Stimulated activated naive CD8-positive, alpha-beta T cell treated with anti-CD3 and anti-CD28 coated beads, Interleukin-15, amount 100 ng/mL, for 72 hours (primary cell): ENCODE results near the gene STK25.

ENCODE experiments used
- ATAC-seq: fragments of 150-1000 bp; cut with Tn5 transposase; 2 replicates; pipeline ENCODE4 v1.10.0; 2021; ENCODE audit warnings: mild to moderate bottlenecking, moderate library complexity
- DNase-seq, 2 donors: peaks; one replicate each; pipeline ENCODE4 v3.0.0; 2021 to 2022
- H3K27ac Mint-ChIP-seq, 2 donors: one replicate each; pipeline ENCODE4 v1.8.0; 2022; ENCODE audit warnings: mild to moderate bottlenecking in 2 of 2, mixed read lengths in 2 of 2, moderate library complexity in 2 of 2
- H3K27me3 Mint-ChIP-seq: one replicate; pipeline ENCODE4 v1.8.0; 2022; ENCODE audit warnings: mixed read lengths
- H3K4me1 Mint-ChIP-seq: one replicate; pipeline ENCODE4 v1.8.0; 2022; ENCODE audit warnings: mild to moderate bottlenecking, mixed read lengths
- H3K4me3 Mint-ChIP-seq, 2 donors: one replicate each; pipeline ENCODE4 v1.8.0; 2022; ENCODE audit warnings: mild to moderate bottlenecking in 2 of 2, mixed read lengths in 2 of 2, moderate library complexity in 1 of 2
- H3K9me3 Mint-ChIP-seq, 2 donors: one replicate each; pipeline ENCODE4 v1.8.0; 2022; ENCODE audit warnings: mixed read lengths in 2 of 2

The STK25 gene

GRCh38 chr2:241508240-241509154 is at the start of gene STK25:
Gene STK25, minus strand, starts transcription at chr2:241508584. Its CDS starts 549 bp downstream, at chr2:241508035.
- Mint-ChIP-seq H3K27ac (peak within 1 kb of the TSS; percentile 86 to 97), H3K9me3 (no peaks in the 10 kb centered on the region), H3K27me3 (no peaks in the 10 kb centered on the region), H3K4me1 (peaks cover 40% of the 10 kb centered on the region), H3K4me3 (peak within 1 kb of the TSS; percentile 87 to 95)
- ATAC-seq (peak; percentile 96), DNase-seq (peak; percentile 96 to 98)

- ATAC-seq = no peak
- peaks cover 12 to 15% of the 10 kb centered on the region in 2 donors for H3K9me3 Mint-ChIP-seq
- H3K4me3 Mint-ChIP-seq = no peak overlapping the region
- no peak overlapping the region for H3K27ac Mint-ChIP-seq
- H3K4me1 Mint-ChIP-seq = peaks cover 18% of the 10 kb centered on the region
- no peak for DNase-seq
- peaks cover 77% of the 10 kb centered on the region for H3K27me3 Mint-ChIP-seq
Measured at GRCh38 chr2:241556746-241557145, 48.4 kb upstream of the STK25 start.

- no peak overlapping the region for H3K4me3 Mint-ChIP-seq
- peaks cover 79% of the 10 kb centered on the region for H3K27me3 Mint-ChIP-seq
- peaks cover 12 to 15% of the 10 kb centered on the region in 2 donors for H3K9me3 Mint-ChIP-seq
- ATAC-seq (no peak), DNase-seq (no peak)
- H3K27ac Mint-ChIP-seq = no peak overlapping the region
- peaks cover 23% of the 10 kb centered on the region for H3K4me1 Mint-ChIP-seq
Measured at GRCh38 chr2:241555711-241556110, 47.3 kb upstream of the STK25 start.

GRCh38 chr2:241554610-241555322 is 46.4 kb upstream of the STK25 start:
- Mint-ChIP-seq H3K27me3 (peaks cover 70% of the 10 kb centered on the region), H3K4me3 (no peak overlapping the region), H3K9me3 (peaks cover 12 to 15% of the 10 kb centered on the region in 2 donors), H3K4me1 (peaks cover 18% of the 10 kb centered on the region), H3K27ac (no peak overlapping the region)
- ATAC-seq (no peak), DNase-seq (no peak)

DNA sequence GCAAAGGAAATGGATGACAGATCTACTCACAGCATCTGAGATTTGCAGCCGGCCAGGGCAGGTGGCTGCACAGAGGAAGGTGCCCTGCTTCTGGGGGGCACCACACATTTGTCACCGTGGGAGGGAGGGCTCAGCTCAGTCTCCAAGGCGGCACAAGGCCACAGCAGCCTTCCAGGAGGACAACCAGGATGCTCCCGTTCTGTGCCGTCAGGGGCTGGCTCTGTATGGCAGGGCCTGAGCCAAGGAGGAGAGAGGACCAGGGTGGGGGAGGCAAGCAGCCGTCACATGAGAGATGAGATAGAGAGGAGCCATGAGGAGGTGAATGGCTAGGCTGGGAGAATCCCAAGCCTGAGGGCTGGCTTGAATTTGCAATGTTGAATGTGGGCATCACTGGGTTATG is 45.6 kb upstream of the STK25 start:
- no peak for DNase-seq
- Mint-ChIP-seq H3K4me1 (peaks cover 17% of the 10 kb centered on the region), H3K27me3 (peaks cover 67% of the 10 kb centered on the region), H3K27ac (no peak overlapping the region), H3K4me3 (no peak overlapping the region), H3K9me3 (peaks cover 12 to 15% of the 10 kb centered on the region in 2 donors)
- no peak for ATAC-seq

- no peak overlapping the region for H3K27ac Mint-ChIP-seq
- no peak overlapping the region for H3K4me3 Mint-ChIP-seq
- no peak for DNase-seq
- H3K27me3 Mint-ChIP-seq = peaks cover 64% of the 10 kb centered on the region
- H3K4me1 Mint-ChIP-seq = peaks cover 16% of the 10 kb centered on the region
- ATAC-seq = no peak
- H3K9me3 Mint-ChIP-seq = peaks cover 12 to 15% of the 10 kb centered on the region in 2 donors
Measured at GRCh38 chr2:241553512-241553830, 45.1 kb upstream of the STK25 start.

DNA sequence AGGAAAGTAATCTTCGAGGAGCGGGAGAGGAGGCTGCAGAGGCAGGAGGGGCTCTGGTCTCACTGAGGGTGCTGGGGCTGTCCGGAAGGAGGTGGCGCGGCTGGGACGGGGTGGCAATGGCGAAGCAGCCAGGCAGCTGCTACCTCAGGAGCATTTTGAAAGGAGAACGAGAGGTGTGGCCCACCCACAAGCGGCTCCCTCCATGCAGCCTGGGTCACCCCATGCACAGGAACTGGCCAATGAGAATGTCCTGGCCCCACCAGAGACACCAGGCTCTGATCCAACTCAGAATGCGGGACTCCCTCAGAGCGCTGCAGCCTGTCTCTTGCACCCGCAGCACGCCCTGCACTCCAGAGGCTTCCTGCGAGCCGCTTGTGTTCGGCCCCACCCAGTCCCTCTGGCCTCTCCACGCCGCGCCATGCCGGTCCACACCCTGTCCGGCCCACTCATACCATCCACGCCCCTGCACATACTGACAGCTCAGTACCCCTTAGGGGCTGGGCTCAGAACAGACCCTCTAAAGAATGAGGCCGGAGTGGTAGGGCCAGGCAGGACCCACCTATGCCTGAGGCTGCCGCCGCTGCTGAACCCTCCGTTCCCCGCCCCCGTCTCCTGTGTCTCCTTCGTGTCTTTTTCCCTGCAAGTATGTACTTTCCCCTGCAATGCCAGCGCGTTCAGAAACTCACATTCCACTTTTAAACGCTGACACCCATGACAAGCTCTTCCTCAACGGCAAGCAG is 43.8 kb upstream of the STK25 start:
- Mint-ChIP-seq H3K4me3 (no peak overlapping the region), H3K4me1 (peaks cover 11% of the 10 kb centered on the region), H3K9me3 (peaks cover 4 to 5% of the 10 kb centered on the region in 2 donors), H3K27ac (no peak overlapping the region), H3K27me3 (peaks cover 51% of the 10 kb centered on the region)
- peak; percentile 27 for ATAC-seq
- no peak for DNase-seq

DNA sequence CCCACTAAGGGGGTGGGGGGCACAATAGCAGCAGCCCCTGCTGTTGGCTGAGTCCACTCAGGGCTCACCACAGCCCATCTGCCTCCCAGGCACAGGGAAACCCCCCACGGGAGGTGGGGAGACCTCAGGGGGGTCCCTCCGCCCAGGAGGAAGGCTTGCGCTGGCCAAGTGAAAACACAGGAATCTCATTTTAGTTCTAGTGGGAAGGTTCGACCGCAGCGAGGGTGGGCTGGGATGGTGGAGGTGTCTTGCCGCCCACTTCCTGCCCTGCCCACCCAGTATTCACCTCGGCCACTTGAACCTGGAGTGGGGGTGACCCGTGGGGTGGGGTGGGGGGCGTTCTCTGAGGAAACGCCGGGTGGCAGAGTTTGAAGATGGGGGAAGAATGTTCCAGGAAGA is 43.2 kb upstream of the STK25 start:
- no peak for ATAC-seq
- H3K27ac Mint-ChIP-seq = no peak overlapping the region

DNA sequence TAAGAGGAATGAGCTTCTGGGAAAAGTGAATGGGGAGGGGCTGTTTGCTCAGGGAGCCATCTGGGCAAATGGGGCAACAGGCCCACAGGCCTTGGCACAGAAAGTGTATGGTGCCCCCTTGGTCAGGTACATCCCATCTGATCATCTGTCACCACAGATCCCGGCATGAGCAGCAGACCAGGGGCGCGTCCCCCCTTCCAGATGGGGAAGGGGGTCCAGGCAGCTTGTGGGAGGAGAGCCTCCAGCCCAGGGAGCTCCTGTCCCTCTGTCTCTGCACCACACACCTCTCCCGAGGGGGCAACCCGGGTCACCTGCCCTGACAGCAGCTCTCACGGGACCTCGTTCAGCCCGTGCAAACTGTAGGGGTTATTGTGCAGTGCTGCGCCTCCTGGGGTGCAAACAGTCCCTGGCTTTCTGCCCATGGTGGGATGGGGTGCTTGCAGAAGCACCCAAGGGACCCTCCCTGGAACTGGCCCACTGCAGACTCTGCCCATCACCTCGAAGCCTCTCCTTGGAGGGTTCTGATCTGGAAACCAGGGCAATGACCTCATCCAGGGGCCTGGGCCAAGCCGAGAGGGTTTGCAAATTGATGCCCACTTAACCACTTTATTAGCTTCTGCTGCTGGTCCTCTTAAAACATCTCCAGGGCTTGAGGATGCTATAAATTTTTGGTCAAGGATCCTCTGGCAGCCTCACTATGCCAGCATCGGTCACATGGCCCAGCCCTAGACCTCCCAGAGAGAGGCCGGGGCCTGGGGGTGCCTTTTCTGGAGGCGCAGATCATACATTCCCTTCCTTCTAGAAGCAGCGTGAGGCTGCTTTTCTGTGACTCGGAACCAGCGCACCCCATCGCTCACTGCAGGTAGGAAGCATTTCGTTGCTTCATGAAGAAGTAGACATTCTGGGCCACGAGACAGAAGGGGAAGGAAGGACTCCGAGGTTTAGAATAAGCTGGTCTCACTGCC is 42.5 kb upstream of the STK25 start:
- Mint-ChIP-seq H3K27me3 (peaks cover 44% of the 10 kb centered on the region), H3K27ac (no peak overlapping the region), H3K4me1 (peaks cover 10% of the 10 kb centered on the region), H3K9me3 (no peaks in the 10 kb centered on the region), H3K4me3 (no peak overlapping the region)
- DNase-seq = no peak
- ATAC-seq = no peak

More for the DNA sequence above, 43.2 kb upstream of the STK25 start:
- DNase-seq = no peak
- Mint-ChIP-seq H3K9me3 (no peaks in the 10 kb centered on the region), H3K4me1 (peaks cover 11% of the 10 kb centered on the region), H3K27me3 (peaks cover 45% of the 10 kb centered on the region), H3K4me3 (no peak overlapping the region)

DNA sequence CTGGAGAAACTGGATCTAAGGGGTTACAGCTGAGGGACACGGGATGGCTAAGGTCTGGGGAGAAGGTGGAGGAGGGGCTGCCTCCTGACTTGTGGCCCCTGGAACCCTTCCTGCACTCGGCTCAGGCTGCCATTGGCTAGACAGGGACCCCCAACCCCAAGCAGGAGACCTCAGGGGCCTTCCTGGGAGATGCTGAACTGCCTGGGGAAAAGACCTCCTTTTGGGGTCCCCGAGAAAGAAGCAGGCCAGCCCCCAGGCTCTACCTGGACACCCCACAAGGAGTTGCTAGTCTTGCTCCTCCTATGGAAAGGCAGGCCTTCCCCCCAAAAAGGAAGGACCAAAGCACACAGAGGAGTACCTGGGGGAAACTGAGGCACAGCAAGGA is 40.1 kb upstream of the STK25 start:
- H3K9me3 Mint-ChIP-seq = no peaks in the 10 kb centered on the region
- H3K4me1 Mint-ChIP-seq = peaks cover 4% of the 10 kb centered on the region
- DNase-seq = no peak
- peaks cover 27% of the 10 kb centered on the region for H3K27me3 Mint-ChIP-seq
- H3K27ac Mint-ChIP-seq = no peak overlapping the region
- H3K4me3 Mint-ChIP-seq = no peak overlapping the region
- no peak for ATAC-seq

DNA sequence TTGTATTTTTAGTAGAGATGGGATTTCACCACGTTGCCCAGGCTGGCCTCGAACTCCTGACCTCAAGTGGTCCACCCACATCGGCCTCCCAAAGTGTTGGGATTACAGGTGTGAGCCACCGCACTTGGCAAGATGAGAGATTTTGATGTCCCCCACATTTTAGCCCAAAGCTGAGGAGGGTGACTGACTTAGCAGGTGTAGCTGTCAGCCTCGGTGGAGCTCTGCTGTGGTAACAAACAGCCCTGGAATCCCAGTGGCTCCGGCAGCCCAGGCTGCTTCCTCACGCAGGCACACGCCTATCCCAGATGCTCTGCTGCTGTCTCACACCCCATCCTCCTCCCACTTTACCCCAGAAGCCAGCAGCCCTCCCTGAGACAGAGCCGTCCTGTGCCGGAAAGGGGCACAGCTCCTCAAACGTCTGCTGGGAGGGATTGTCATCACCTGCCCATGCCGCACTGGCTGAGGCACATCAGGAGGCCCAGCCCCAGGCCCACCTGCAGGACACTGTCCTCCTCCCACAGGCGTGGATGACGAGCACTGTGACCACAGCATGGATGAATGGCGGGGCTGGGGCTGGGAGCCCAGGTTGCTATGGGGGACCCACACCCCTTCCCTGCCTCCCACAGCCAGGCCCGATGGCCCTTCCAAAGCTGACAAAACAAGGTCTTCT is 39.5 kb upstream of the STK25 start:
- no peak overlapping the region for H3K27ac Mint-ChIP-seq
- no peaks in the 10 kb centered on the region for H3K9me3 Mint-ChIP-seq
- peaks cover 4% of the 10 kb centered on the region for H3K4me1 Mint-ChIP-seq
- no peak for ATAC-seq
- no peak for DNase-seq
- peaks cover 27% of the 10 kb centered on the region for H3K27me3 Mint-ChIP-seq
- H3K4me3 Mint-ChIP-seq = no peak overlapping the region

GRCh38 chr2:241546771-241547498 is 38.6 kb upstream of the STK25 start:
- no peak for DNase-seq
- Mint-ChIP-seq H3K9me3 (no peaks in the 10 kb centered on the region), H3K4me3 (no peak overlapping the region), H3K27ac (no peak overlapping the region), H3K27me3 (peaks cover 28% of the 10 kb centered on the region), H3K4me1 (peaks cover 4% of the 10 kb centered on the region)
- no peak for ATAC-seq

GRCh38 chr2:241545523-241546473 is 37.4 kb upstream of the STK25 start:
- Mint-ChIP-seq H3K4me3 (no peak overlapping the region), H3K27ac (no peak overlapping the region), H3K4me1 (peaks cover under 1% of the 10 kb centered on the region), H3K9me3 (no peaks in the 10 kb centered on the region), H3K27me3 (peaks cover 20% of the 10 kb centered on the region)
- no peak for ATAC-seq
- no peak for DNase-seq
